ENCODE data around the gene EPN1.

DNA sequence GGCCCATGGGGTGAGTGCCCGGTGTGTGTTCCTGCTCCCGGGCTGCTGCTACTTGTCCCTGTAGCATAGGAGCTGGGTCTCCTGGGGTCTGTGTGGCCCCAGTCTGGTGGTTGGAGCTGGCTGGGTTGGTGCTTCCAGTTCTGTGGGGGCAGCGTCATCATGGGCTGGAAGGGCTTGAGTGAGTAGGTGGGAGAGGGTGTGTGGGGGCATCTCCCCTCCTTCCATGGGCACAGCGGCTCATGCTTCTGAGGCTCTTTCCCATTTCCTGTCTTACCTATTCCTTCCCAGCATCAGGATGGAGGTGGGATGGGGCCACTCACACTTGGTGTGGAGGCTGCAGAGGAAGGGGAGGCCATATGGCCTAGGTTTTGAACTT, 8.0 kb upstream of the EPN1 start:
- no peak for TF ChIP-seq POLR2AphosphoS5 (IDR thresholded peaks at IDR 0.05)
- TF ChIP-seq, protein P1, sequence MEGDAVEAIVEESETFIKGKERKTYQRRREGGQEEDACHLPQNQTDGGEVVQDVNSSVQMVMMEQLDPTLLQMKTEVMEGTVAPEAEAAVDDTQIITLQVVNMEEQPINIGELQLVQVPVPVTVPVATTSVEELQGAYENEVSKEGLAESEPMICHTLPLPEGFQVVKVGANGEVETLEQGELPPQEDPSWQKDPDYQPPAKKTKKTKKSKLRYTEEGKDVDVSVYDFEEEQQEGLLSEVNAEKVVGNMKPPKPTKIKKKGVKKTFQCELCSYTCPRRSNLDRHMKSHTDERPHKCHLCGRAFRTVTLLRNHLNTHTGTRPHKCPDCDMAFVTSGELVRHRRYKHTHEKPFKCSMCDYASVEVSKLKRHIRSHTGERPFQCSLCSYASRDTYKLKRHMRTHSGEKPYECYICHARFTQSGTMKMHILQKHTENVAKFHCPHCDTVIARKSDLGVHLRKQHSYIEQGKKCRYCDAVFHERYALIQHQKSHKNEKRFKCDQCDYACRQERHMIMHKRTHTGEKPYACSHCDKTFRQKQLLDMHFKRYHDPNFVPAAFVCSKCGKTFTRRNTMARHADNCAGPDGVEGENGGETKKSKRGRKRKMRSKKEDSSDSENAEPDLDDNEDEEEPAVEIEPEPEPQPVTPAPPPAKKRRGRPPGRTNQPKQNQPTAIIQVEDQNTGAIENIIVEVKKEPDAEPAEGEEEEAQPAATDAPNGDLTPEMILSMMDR (IDR thresholded peaks at IDR 0.05): no peak
- no peak for TF ChIP-seq POLR2A (IDR thresholded peaks at IDR 0.05)
- no peak for TF ChIP-seq EP300 (IDR thresholded peaks at IDR 0.05)

Data from stomach (tissue), 4 donors.